ENCODE results near the gene BCL11B. TPM values are rescaled to one million over a fixed set of nuclear protein-coding genes. Genes with fewer than 3 reads are reported as not detected.

The BCL11B gene
- total and polyA plus RNA-seq, 2 donors (not counting 1 experiment from before 2014, with no cell fraction given) = under 0.01 TPM; not detected in 1

DNA sequence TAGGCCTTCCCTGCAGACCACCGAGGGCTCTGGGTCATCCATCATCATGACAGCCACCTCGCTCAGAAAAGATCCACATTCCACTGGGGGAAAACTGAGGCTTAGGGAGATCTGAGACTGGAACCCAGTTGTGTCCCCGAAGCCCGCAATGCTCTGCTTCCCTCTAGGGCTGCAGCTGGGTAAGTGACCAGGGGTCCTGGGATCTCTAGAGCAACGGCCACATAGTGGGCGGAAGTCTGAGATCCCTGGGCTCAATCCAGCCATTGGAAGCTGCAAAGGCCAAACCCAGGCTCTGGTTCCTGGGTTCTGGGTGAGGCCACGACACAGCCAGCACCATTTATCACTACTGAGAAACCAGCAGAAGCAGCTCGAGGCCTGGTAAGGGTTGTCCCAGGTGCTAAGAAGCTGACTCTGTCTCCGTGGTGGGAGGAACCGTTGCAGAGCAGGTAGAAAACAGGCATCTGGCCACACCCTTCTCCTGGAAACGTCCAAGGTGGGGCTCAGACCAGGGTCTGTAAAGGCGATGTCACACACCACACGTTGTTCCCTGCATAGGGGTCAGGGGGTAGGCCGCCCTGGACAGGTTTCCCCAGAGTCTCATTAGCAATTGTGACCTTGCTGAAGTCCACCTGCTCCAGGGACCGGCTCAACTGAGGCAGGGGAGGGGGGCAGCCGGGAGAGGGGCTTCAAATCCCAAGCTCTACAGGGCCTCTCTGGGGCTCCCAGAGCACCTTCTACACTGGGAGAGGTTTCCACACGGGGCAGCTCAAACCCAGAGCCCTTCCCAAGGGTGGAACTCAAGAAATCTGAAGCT, 38.6 kb downstream of the BCL11B start:
- TF ChIP-seq EZH2 (IDR thresholded peaks at IDR 0.05; ENCODE audit: low read length, missing control alignments) = no peak
- TF ChIP-seq, protein P1, sequence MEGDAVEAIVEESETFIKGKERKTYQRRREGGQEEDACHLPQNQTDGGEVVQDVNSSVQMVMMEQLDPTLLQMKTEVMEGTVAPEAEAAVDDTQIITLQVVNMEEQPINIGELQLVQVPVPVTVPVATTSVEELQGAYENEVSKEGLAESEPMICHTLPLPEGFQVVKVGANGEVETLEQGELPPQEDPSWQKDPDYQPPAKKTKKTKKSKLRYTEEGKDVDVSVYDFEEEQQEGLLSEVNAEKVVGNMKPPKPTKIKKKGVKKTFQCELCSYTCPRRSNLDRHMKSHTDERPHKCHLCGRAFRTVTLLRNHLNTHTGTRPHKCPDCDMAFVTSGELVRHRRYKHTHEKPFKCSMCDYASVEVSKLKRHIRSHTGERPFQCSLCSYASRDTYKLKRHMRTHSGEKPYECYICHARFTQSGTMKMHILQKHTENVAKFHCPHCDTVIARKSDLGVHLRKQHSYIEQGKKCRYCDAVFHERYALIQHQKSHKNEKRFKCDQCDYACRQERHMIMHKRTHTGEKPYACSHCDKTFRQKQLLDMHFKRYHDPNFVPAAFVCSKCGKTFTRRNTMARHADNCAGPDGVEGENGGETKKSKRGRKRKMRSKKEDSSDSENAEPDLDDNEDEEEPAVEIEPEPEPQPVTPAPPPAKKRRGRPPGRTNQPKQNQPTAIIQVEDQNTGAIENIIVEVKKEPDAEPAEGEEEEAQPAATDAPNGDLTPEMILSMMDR (conservative IDR thresholded peaks at IDR 0.05 in 1 of 2, IDR thresholded peaks at IDR 0.05 in 1 of 2; ENCODE audit: low read depth in 1 of 2, low read length in 2 of 2) = no peak
- H3K4me2 ChIP-seq (ENCODE audit: extremely low read depth, insufficient read depth, low read length) = no peak overlapping the region
- H3K79me2 ChIP-seq (ENCODE audit: control insufficient read depth, insufficient read depth, low read length) = no peaks in the 10 kb centered on the region
- DNase-seq (ENCODE audit: low read depth in 2 of 2) = no peak
- H3K4me1 ChIP-seq (ENCODE audit: control insufficient read depth, extremely low read depth, insufficient read depth, low read length) = no peaks in the 10 kb centered on the region
- H3K27ac ChIP-seq (ENCODE audit: insufficient read depth, low read length) = no peak overlapping the region
- no peaks in the 10 kb centered on the region for H4K20me1 ChIP-seq (ENCODE audit: control insufficient read depth, extremely low read depth, insufficient read depth, low read length)
- H3K36me3 ChIP-seq (ENCODE audit: control insufficient read depth, insufficient read depth, low read length) = no peaks in the 10 kb centered on the region
- H3K9ac ChIP-seq (ENCODE audit: insufficient read depth, low read length) = no peak overlapping the region
- H3K4me3 ChIP-seq (replicated peaks in 1 of 4; ENCODE audit: control extremely low read depth in 1 of 4, insufficient read depth in 1 of 4, low read depth in 3 of 4, low read length in 4 of 4) = no peak overlapping the region
- H3K27me3 ChIP-seq (ENCODE audit: control insufficient read depth, insufficient read depth, low read length) = no peaks in the 10 kb centered on the region
- H2AFZ ChIP-seq (ENCODE audit: low read length) = no peak overlapping the region
- H3K9me3 ChIP-seq (ENCODE audit: control insufficient read depth, insufficient read depth, low read depth, low read length) = no peaks in the 10 kb centered on the region

DNA sequence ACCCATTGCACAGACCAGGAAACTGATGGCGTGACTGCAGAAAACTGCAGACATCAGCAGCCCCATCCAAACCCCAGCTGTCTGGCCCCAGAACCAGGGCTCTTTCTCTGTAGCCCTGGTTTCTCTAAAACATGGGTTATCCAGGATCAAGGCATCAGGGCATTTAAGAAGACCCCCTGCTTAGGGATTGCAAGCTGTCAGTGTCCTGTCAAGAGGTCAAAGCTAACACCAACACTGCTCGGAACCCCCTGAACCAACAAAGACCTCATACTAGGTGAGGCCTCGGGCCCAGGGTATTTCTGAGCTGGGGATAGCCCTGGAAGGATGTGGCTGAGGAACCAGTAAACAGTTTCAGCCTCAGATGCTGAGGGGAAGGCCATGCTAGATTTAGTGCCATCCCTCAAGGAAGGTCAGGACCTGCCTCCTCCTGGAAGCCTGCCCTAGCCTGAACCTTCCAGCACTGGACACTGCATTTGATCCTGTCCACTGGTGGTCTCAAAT, 39.2 kb downstream of the BCL11B start:
- Histone ChIP-seq H3K27ac (ENCODE audit: insufficient read depth, low read length) (no peak overlapping the region), H3K4me2 (ENCODE audit: extremely low read depth, insufficient read depth, low read length) (no peak overlapping the region), H3K9ac (ENCODE audit: insufficient read depth, low read length) (no peak overlapping the region), H3K36me3 (ENCODE audit: control insufficient read depth, insufficient read depth, low read length) (no peaks in the 10 kb centered on the region), H3K27me3 (ENCODE audit: control insufficient read depth, insufficient read depth, low read length) (no peaks in the 10 kb centered on the region), H3K9me3 (ENCODE audit: control insufficient read depth, insufficient read depth, low read depth, low read length) (no peaks in the 10 kb centered on the region), H3K4me3 (replicated peaks in 1 of 4; ENCODE audit: control extremely low read depth in 1 of 4, insufficient read depth in 1 of 4, low read depth in 3 of 4, low read length in 4 of 4) (no peak overlapping the region), H2AFZ (ENCODE audit: low read length) (no peak overlapping the region), H4K20me1 (ENCODE audit: control insufficient read depth, extremely low read depth, insufficient read depth, low read length) (no peaks in the 10 kb centered on the region), H3K4me1 (ENCODE audit: control insufficient read depth, extremely low read depth, insufficient read depth, low read length) (no peaks in the 10 kb centered on the region), H3K79me2 (ENCODE audit: control insufficient read depth, insufficient read depth, low read length) (no peaks in the 10 kb centered on the region)
- DNase-seq (ENCODE audit: low read depth in 2 of 2) = no peak
- TF ChIP-seq, protein P1 (conservative IDR thresholded peaks at IDR 0.05 in 1 of 2, IDR thresholded peaks at IDR 0.05 in 1 of 2; ENCODE audit: low read depth in 1 of 2, low read length in 2 of 2) = no peak

DNA sequence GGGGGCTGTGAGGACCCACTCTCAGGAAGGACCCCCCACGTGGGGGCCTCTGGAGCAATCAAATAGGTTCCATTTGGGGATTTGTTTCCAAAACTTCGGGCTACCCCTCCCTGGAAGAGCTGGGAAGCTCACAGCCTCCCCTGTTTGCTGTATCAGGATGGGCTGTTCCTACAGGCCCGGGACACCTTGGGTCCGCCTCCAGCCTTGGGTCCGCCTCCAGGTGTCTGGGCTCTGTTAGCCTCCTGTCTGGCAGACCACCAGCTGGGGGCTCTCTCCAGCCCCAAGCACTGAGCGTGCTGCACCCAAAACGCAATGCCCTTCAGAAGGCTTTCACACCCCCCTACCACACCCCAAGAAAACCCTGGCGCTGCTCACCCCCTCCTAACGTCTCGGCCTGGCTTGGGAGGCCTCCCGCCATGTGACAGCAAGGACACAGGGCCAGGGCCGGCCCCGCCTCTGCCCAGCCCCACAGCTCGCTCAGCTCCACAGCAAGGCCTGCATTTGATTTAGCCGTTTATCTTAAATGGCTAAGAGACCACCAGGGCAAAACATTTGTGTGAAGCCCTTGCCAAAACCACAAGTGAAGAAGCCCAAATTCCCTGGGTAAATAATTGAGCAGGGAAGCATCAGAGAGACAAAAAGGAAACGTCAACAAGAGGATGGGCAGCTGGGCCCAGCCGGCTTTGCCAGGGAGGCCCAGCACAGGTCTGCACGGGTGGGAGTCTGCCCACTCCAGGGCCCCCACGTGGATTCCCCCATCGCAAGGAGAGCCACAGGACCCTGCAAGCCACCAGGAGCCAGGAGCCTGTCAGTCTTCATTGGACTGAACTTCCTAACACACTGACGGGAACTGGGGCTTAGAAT, 39.9 kb downstream of the BCL11B start:
- H3K79me2 ChIP-seq (ENCODE audit: control insufficient read depth, insufficient read depth, low read length) = no peaks in the 10 kb centered on the region
- no peak overlapping the region for H3K27ac ChIP-seq (ENCODE audit: insufficient read depth, low read length)
- no peaks in the 10 kb centered on the region for H3K27me3 ChIP-seq (ENCODE audit: control insufficient read depth, insufficient read depth, low read length)
- DNase-seq (ENCODE audit: low read depth in 2 of 2) = peak in 1 of 2 donors; percentile 24
- no peaks in the 10 kb centered on the region for H4K20me1 ChIP-seq (ENCODE audit: control insufficient read depth, extremely low read depth, insufficient read depth, low read length)
- no peak overlapping the region for H3K4me2 ChIP-seq (ENCODE audit: extremely low read depth, insufficient read depth, low read length)
- no peaks in the 10 kb centered on the region for H3K9me3 ChIP-seq (ENCODE audit: control insufficient read depth, insufficient read depth, low read depth, low read length)
- no peak overlapping the region for H2AFZ ChIP-seq (ENCODE audit: low read length)
- no peak overlapping the region for H3K9ac ChIP-seq (ENCODE audit: insufficient read depth, low read length)
- TF ChIP-seq, protein P1 (conservative IDR thresholded peaks at IDR 0.05 in 1 of 2, IDR thresholded peaks at IDR 0.05 in 1 of 2; ENCODE audit: low read depth in 1 of 2, low read length in 2 of 2) = no peak
- no peak for TF ChIP-seq EZH2 (IDR thresholded peaks at IDR 0.05; ENCODE audit: low read length, missing control alignments)
- H3K36me3 ChIP-seq (ENCODE audit: control insufficient read depth, insufficient read depth, low read length) = no peaks in the 10 kb centered on the region
- no peaks in the 10 kb centered on the region for H3K4me1 ChIP-seq (ENCODE audit: control insufficient read depth, extremely low read depth, insufficient read depth, low read length)
- H3K4me3 ChIP-seq (replicated peaks in 1 of 4; ENCODE audit: control extremely low read depth in 1 of 4, insufficient read depth in 1 of 4, low read depth in 3 of 4, low read length in 4 of 4) = no peak overlapping the region
